Central memory CD8-positive, alpha-beta T cell (primary cell): ENCODE results near the gene ITPR2.
A peak's percentile ranks its signal among the peaks of the same experiment; 100 is the strongest.

Experiments used
- ATAC-seq: fragments of 150-1000 bp; cut with Tn5 transposase; replicated peaks from 2 replicates; pipeline ENCODE4 v1.10.0; 2022; ENCODE audit warnings: mild to moderate bottlenecking, moderate FRiP score, moderate number of reproducible peaks; ENCODE audit not compliant: poor library complexity, severe bottlenecking; ENCODE audit errors: extremely low read depth
- DNase-seq, 2 donors: peaks; one replicate each; pipeline ENCODE4 v3.0.0; 2021; ENCODE audit warnings: low spot score in 2 of 2
- H3K27ac Mint-ChIP-seq: one replicate; pipeline ENCODE4 v1.8.0; 2022; ENCODE audit warnings: low read depth, mild to moderate bottlenecking, moderate library complexity, mixed read lengths
- H3K27me3 Mint-ChIP-seq: one replicate; pipeline ENCODE4 v1.8.0; 2022; ENCODE audit warnings: mixed read lengths
- H3K36me3 Mint-ChIP-seq: one replicate; pipeline ENCODE4 v1.8.0; 2022; ENCODE audit warnings: mild to moderate bottlenecking, moderate library complexity, mixed read lengths; ENCODE audit not compliant: insufficient read depth
- H3K4me1 Mint-ChIP-seq: one replicate; pipeline ENCODE4 v1.8.0; 2022; ENCODE audit warnings: mixed read lengths
- H3K4me3 Mint-ChIP-seq: one replicate; pipeline ENCODE4 v1.8.0; 2022; ENCODE audit warnings: mild to moderate bottlenecking, moderate library complexity, mixed read lengths
- H3K9me3 Mint-ChIP-seq: one replicate; pipeline ENCODE4 v1.8.0; 2022; ENCODE audit warnings: mixed read lengths

ITPR2 gene

GRCh38 chr12:26704214-26704613 is 128.8 kb downstream of the ITPR2 start:
- Mint-ChIP-seq H3K27me3 (no peaks in the 10 kb centered on the region), H3K4me1 (no peaks in the 10 kb centered on the region), H3K36me3 (peaks cover 2% of the 10 kb centered on the region), H3K4me3 (no peak overlapping the region), H3K9me3 (peaks cover 6% of the 10 kb centered on the region), H3K27ac (no peak overlapping the region)
- DNase-seq, result no peak
- ATAC-seq, result no peak

- Mint-ChIP-seq H3K4me3 (no peak overlapping the region), H3K4me1 (no peaks in the 10 kb centered on the region), H3K27me3 (no peaks in the 10 kb centered on the region), H3K36me3 (peaks cover 4% of the 10 kb centered on the region), H3K9me3 (no peaks in the 10 kb centered on the region), H3K27ac (no peak overlapping the region)
- ATAC-seq (no peak), DNase-seq (no peak)
These were observed 130.3 kb downstream of the ITPR2 start for GRCh38 chr12:26702741-26703140.

GRCh38 chr12:26701604-26702215 is 131.3 kb downstream of the ITPR2 start:
- Mint-ChIP-seq H3K4me3 (no peak overlapping the region), H3K36me3 (peaks cover 8% of the 10 kb centered on the region), H3K27ac (no peak overlapping the region), H3K27me3 (no peaks in the 10 kb centered on the region), H3K4me1 (no peaks in the 10 kb centered on the region), H3K9me3 (no peaks in the 10 kb centered on the region)
- no peak for DNase-seq
- ATAC-seq, result no peak

GRCh38 chr12:26700430-26700829 is 132.6 kb downstream of the ITPR2 start:
- no peaks in the 10 kb centered on the region for H3K27me3 Mint-ChIP-seq
- H3K27ac Mint-ChIP-seq, result no peak overlapping the region
- DNase-seq, result no peak
- H3K36me3 Mint-ChIP-seq, result peaks cover 9% of the 10 kb centered on the region
- H3K9me3 Mint-ChIP-seq, result no peaks in the 10 kb centered on the region
- ATAC-seq, result no peak
- H3K4me1 Mint-ChIP-seq, result no peaks in the 10 kb centered on the region
- no peak overlapping the region for H3K4me3 Mint-ChIP-seq

GRCh38 chr12:26699237-26699636 is 133.8 kb downstream of the ITPR2 start:
- Mint-ChIP-seq H3K4me1 (no peaks in the 10 kb centered on the region), H3K36me3 (peaks cover 10% of the 10 kb centered on the region), H3K27me3 (no peaks in the 10 kb centered on the region), H3K4me3 (no peak overlapping the region), H3K27ac (no peak overlapping the region), H3K9me3 (no peaks in the 10 kb centered on the region)
- DNase-seq (no peak), ATAC-seq (no peak)

- H3K4me3 Mint-ChIP-seq, result no peak overlapping the region
- H3K9me3 Mint-ChIP-seq, result no peaks in the 10 kb centered on the region
- no peak for ATAC-seq
- H3K4me1 Mint-ChIP-seq, result no peaks in the 10 kb centered on the region
- H3K27ac Mint-ChIP-seq, result no peak overlapping the region
- peaks cover 10% of the 10 kb centered on the region for H3K36me3 Mint-ChIP-seq
- DNase-seq, result no peak
- H3K27me3 Mint-ChIP-seq, result no peaks in the 10 kb centered on the region
These were observed 134.8 kb downstream of the ITPR2 start for GRCh38 chr12:26698186-26698585.

GRCh38 chr12:26697217-26697616 is 135.8 kb downstream of the ITPR2 start:
- Mint-ChIP-seq H3K4me1 (no peaks in the 10 kb centered on the region), H3K4me3 (no peak overlapping the region), H3K9me3 (no peaks in the 10 kb centered on the region), H3K36me3 (peaks cover 10% of the 10 kb centered on the region), H3K27me3 (no peaks in the 10 kb centered on the region), H3K27ac (no peak overlapping the region)
- ATAC-seq, result no peak
- no peak for DNase-seq

- ATAC-seq, result no peak
- Mint-ChIP-seq H3K27ac (no peak overlapping the region), H3K4me1 (no peaks in the 10 kb centered on the region), H3K4me3 (no peak overlapping the region), H3K36me3 (peaks cover 10% of the 10 kb centered on the region), H3K9me3 (no peaks in the 10 kb centered on the region), H3K27me3 (no peaks in the 10 kb centered on the region)
- no peak for DNase-seq
These were observed 136.3 kb downstream of the ITPR2 start for GRCh38 chr12:26696613-26697092.

- DNase-seq (no peak), ATAC-seq (no peak)
- Mint-ChIP-seq H3K27ac (no peak overlapping the region), H3K4me1 (no peaks in the 10 kb centered on the region), H3K36me3 (peaks cover 10% of the 10 kb centered on the region), H3K9me3 (no peaks in the 10 kb centered on the region), H3K4me3 (no peak overlapping the region), H3K27me3 (no peaks in the 10 kb centered on the region)
These were observed 136.9 kb downstream of the ITPR2 start for GRCh38 chr12:26696048-26696612.

GRCh38 chr12:26694402-26694801 is 138.6 kb downstream of the ITPR2 start:
- H3K9me3 Mint-ChIP-seq, result no peaks in the 10 kb centered on the region
- no peak overlapping the region for H3K4me3 Mint-ChIP-seq
- H3K4me1 Mint-ChIP-seq, result no peaks in the 10 kb centered on the region
- no peak for ATAC-seq
- no peak for DNase-seq
- H3K27ac Mint-ChIP-seq, result peak overlapping the region; percentile 3
- peaks cover 10% of the 10 kb centered on the region for H3K36me3 Mint-ChIP-seq
- H3K27me3 Mint-ChIP-seq, result no peaks in the 10 kb centered on the region

- H3K27me3 Mint-ChIP-seq, result no peaks in the 10 kb centered on the region
These were observed 140.6 kb downstream of the ITPR2 start for GRCh38 chr12:26692407-26692806.

GRCh38 chr12:26691234-26691970 is 141.6 kb downstream of the ITPR2 start:
- Mint-ChIP-seq H3K27ac (no peak overlapping the region), H3K9me3 (no peaks in the 10 kb centered on the region), H3K4me3 (no peak overlapping the region), H3K4me1 (no peaks in the 10 kb centered on the region), H3K36me3 (peaks cover 5% of the 10 kb centered on the region), H3K27me3 (no peaks in the 10 kb centered on the region)
- DNase-seq, result no peak
- no peak for ATAC-seq

More at GRCh38 chr12:26692407-26692806, 140.6 kb downstream of the ITPR2 start:
- Mint-ChIP-seq H3K4me3 (no peak overlapping the region), H3K4me1 (no peaks in the 10 kb centered on the region), H3K9me3 (no peaks in the 10 kb centered on the region), H3K27ac (no peak overlapping the region), H3K36me3 (peaks cover 7% of the 10 kb centered on the region)
- ATAC-seq, result no peak
- DNase-seq, result no peak

GRCh38 chr12:26690601-26691000 is 142.4 kb downstream of the ITPR2 start:
- no peaks in the 10 kb centered on the region for H3K9me3 Mint-ChIP-seq

More at GRCh38 chr12:26690601-26691000, 142.4 kb downstream of the ITPR2 start:
- ATAC-seq (no peak), DNase-seq (no peak)
- H3K4me3 Mint-ChIP-seq, result no peak overlapping the region
- no peaks in the 10 kb centered on the region for H3K4me1 Mint-ChIP-seq
- no peak overlapping the region for H3K27ac Mint-ChIP-seq
- no peaks in the 10 kb centered on the region for H3K27me3 Mint-ChIP-seq
- H3K36me3 Mint-ChIP-seq, result peaks cover 5% of the 10 kb centered on the region
